HepG2 (cell line): ENCODE results near the gene ETS1. TPM values are rescaled to one million over a fixed set of nuclear protein-coding genes. Genes with fewer than 3 reads are reported as not detected.

Source experiments
- ATAC-seq: fragments of 200-7000 bp; cut with Tn5 transposase; 3 replicates; pipeline ENCODE4 v1.9.1; 2020; ENCODE audit warnings: mild to moderate bottlenecking, moderate library complexity
- BruUV-seq: library from RNA; stranded (reverse); fragments of 400-500 nt; replicated peaks from 2 replicates; lab custom pipeline; 2021; lab: Mats Ljungman, UMichigan
- CTCF ChIA-PET: fragments of 300-600 bp; formaldehyde crosslinking; extraction: SDS; loops from one replicate; lab custom pipeline; 2021; ENCODE audit warnings: low total read pairs, inconsistent platforms, low intra/inter-chr PET ratio; lab: Yijun Ruan, JAX
- POLR2A ChIA-PET: fragments of 350-600 bp; sonication (Branson Sonifier 250); formaldehyde crosslinking; loops from one replicate; lab custom pipeline; 2020; ENCODE audit warnings: antibody characterized with exemption, inconsistent platforms; lab: Yijun Ruan, JAX
- DNase-seq: peaks from one replicate; pipeline ENCODE4 v3.0.0-alpha.2; 2015; ENCODE audit warnings: low spot score
- FAIRE-seq: peaks from 3 replicates; lab custom pipeline; 2011; peaks lifted over from hg19 to GRCh38; lab: Jason Lieb, UNC
- H2AFZ ChIP-seq: one replicate; pipeline ENCODE4 v1.6.1; 2011; ENCODE audit warnings: low read length, inconsistent platforms
- H3K27ac ChIP-seq: fragments of 300-600 bp; 3 replicates; pipeline ENCODE4 v1.8.0; 2011; ENCODE audit warnings: mixed run types, mild to moderate bottlenecking, mixed read lengths, low read length, inconsistent platforms; ENCODE audit not compliant: insufficient read depth; ENCODE audit errors: extremely low read length
- H3K27me3 ChIP-seq, 2 experiments: fragments of 200-600 bp in 1 of 2; 2 replicates in 1 of 2; 3 replicates in 1 of 2; pipeline versions ENCODE4 v1.6.0 to v1.8.0; 2011; ENCODE audit warnings: low read length in 2 of 2, mild to moderate bottlenecking in 2 of 2, moderate library complexity in 2 of 2, inconsistent platforms in 1 of 2; ENCODE audit not compliant: insufficient read depth in 2 of 2, control insufficient read depth in 1 of 2
- H3K36me3 ChIP-seq, 2 experiments: fragments of 200-600 bp in 1 of 2; replicated peaks in 1 of 2; 2 replicates in 1 of 2; 3 replicates in 1 of 2; pipeline versions ENCODE4 v1.5.1 to v1.8.0; 2011; ENCODE audit warnings: low read length in 2 of 2, inconsistent platforms in 1 of 2; ENCODE audit not compliant: insufficient read depth in 2 of 2, control insufficient read depth in 1 of 2
- H3K4me1 ChIP-seq: 2 replicates; pipeline ENCODE4 v1.5.1; 2012; ENCODE audit warnings: low read length, inconsistent platforms; ENCODE audit not compliant: insufficient read depth
- H3K4me2 ChIP-seq: 2 replicates; pipeline ENCODE4 v1.6.0; 2011; ENCODE audit warnings: low read depth, low read length, inconsistent platforms
- H3K4me3 ChIP-seq, 3 experiments: fragments of 200-600 bp in 1 of 3; sonication (generic), shearing (Covaris generic) in 1 of 3; replicated peaks in 1 of 3; 2 replicates each; pipeline ENCODE4 v1.5.1; 2011 to 2016; ENCODE audit warnings: low read length in 3 of 3, inconsistent platforms in 2 of 3, low read depth in 2 of 3, mild to moderate bottlenecking in 2 of 3, control low read depth in 1 of 3, mixed read lengths in 1 of 3; ENCODE audit not compliant: insufficient read depth in 1 of 3
- H3K79me2 ChIP-seq: one replicate; pipeline ENCODE4 v1.6.1; 2011; ENCODE audit warnings: low read length, inconsistent platforms; ENCODE audit not compliant: insufficient read depth
- H3K9ac ChIP-seq: 2 replicates; pipeline ENCODE4 v1.6.0; 2011; ENCODE audit warnings: mild to moderate bottlenecking, low read depth, low read length, inconsistent platforms; ENCODE audit not compliant: insufficient read depth
- H3K9me3 ChIP-seq: 2 replicates; pipeline ENCODE4 v1.5.1; 2012; ENCODE audit warnings: mild to moderate bottlenecking, low read length
- H4K20me1 ChIP-seq: 2 replicates; pipeline ENCODE4 v1.6.0; 2011; ENCODE audit warnings: inconsistent platforms, mild to moderate bottlenecking, low read length, moderate library complexity; ENCODE audit not compliant: insufficient read depth
- FLYWCH1 ChIP-seq: sonication (generic); formaldehyde crosslinking; IDR thresholded peaks from 2 replicates; pipeline ENCODE4 v1.8.1; 2023; ENCODE audit warnings: mild to moderate bottlenecking, missing genetic modification reagents
- GABPA ChIP-seq, 2 experiments: IDR thresholded peaks; 2 replicates each; pipeline ENCODE4 v1.6.1; 2011 to 2016; ENCODE audit warnings: low read depth in 2 of 2, low read length in 1 of 2, missing biosample characterization in 1 of 2, missing genetic modification characterization in 1 of 2
- HDAC2 ChIP-seq: sonication (generic); formaldehyde crosslinking; IDR thresholded peaks from 2 replicates; pipeline ENCODE4 v1.4.0; 2020; ENCODE audit warnings: missing genetic modification reagents
- HIVEP1 ChIP-seq: sonication (generic); formaldehyde crosslinking; IDR thresholded peaks from 2 replicates; pipeline ENCODE4 v1.4.0; 2020; ENCODE audit warnings: mild to moderate bottlenecking, missing genetic modification reagents
- HMG20B ChIP-seq: conservative IDR thresholded peaks from 2 replicates; pipeline ENCODE4 v1.6.1; 2016; ENCODE audit warnings: missing genetic modification reagents, missing compliant biosample characterization
- HOXD1 ChIP-seq: sonication (generic); formaldehyde crosslinking; IDR thresholded peaks from 2 replicates; pipeline ENCODE4 v1.5.0; 2020; ENCODE audit warnings: missing genetic modification reagents
- MIXL1 ChIP-seq: IDR thresholded peaks from 2 replicates; pipeline ENCODE4 v1.6.1; 2016
- NFATC3 ChIP-seq: sonication (generic); formaldehyde crosslinking; IDR thresholded peaks from 2 replicates; pipeline ENCODE4 v1.5.1; 2020; ENCODE audit warnings: mild to moderate bottlenecking, missing genetic modification reagents
- ZBTB21 ChIP-seq: sonication (generic); formaldehyde crosslinking; IDR thresholded peaks from 2 replicates; pipeline ENCODE4 v1.4.0; 2020; ENCODE audit warnings: missing genetic modification reagents
- ZNF101 ChIP-seq: sonication (generic); formaldehyde crosslinking; IDR thresholded peaks from 2 replicates; pipeline ENCODE4 v1.4.0; 2020; ENCODE audit warnings: mild to moderate bottlenecking, low read depth, missing genetic modification reagents, borderline replicate concordance
- ZNF121 ChIP-seq: sonication (generic); formaldehyde crosslinking; IDR thresholded peaks from 2 replicates; pipeline ENCODE4 v1.5.0; 2020; ENCODE audit warnings: mild to moderate bottlenecking, missing genetic modification reagents
- ZNF234 ChIP-seq: sonication (generic); formaldehyde crosslinking; conservative IDR thresholded peaks from 2 replicates; pipeline ENCODE4 v1.5.1; 2020; ENCODE audit warnings: mild to moderate bottlenecking, missing genetic modification reagents
- ZNF367 ChIP-seq: sonication (generic); formaldehyde crosslinking; IDR thresholded peaks from 2 replicates; pipeline ENCODE4 v1.4.0; 2020; ENCODE audit warnings: missing genetic modification reagents, borderline replicate concordance
- ZNF432 ChIP-seq: sonication (generic); formaldehyde crosslinking; IDR thresholded peaks from 2 replicates; pipeline ENCODE4 v1.5.0; 2020; ENCODE audit warnings: missing genetic modification reagents, mild to moderate bottlenecking, borderline replicate concordance
- ZNF746 ChIP-seq: sonication (generic); formaldehyde crosslinking; IDR thresholded peaks from 2 replicates; pipeline ENCODE4 v1.8.0; 2022; ENCODE audit warnings: mild to moderate bottlenecking, missing genetic modification reagents
- WGBS: methylation state at CpG from one replicate; pipeline ENCODE4 v1.1.6; 2017; ENCODE audit warnings: low lambda C conversion rate; 5-methylcytosine and 5-hydroxymethylcytosine counted together
- in situ Hi-C: cut with HindIII; loops from 2 replicates; pipeline ENCODE4 v1.10.0; 2017; ENCODE audit warnings: low pct_unique_long_range_greater_than_20kb; ENCODE audit not compliant: extremely low pct_ligation_motif_present
- intact Hi-C: fragments of 100-400 bp; cut with micrococcal nuclease; formaldehyde crosslinking; loops from one replicate; pipeline ENCODE4 v1.10.0; 2022; ENCODE audit not compliant: unreplicated experiment
- polyA plus RNA-seq, 8 experiments: library from polyadenylated mRNA; depleted of rRNA in 3 of 8; stranded (reverse) in 7 of 8; unstranded in 1 of 8; fragments of >200 nt; fragmentation: Illumina TruSeq in 4 of 8; extraction: Trizol in 4 of 8; gene quantifications; 2 replicates each; pipeline versions ENCODE4 v1.2.1 to v1.2.3, GENCODE V29; 2011 to 2016; ENCODE audit warnings: low read depth in 4 of 8, missing spikeins in 1 of 8, mixed read lengths in 1 of 8; ENCODE audit not compliant: insufficient read depth in 1 of 8
- total RNA-seq, 5 experiments: library from RNA; depleted of rRNA; stranded (reverse); fragments of >200 nt; fragmentation: Illumina TruSeq; extraction: Trizol; gene quantifications; 2 replicates each; pipeline ENCODE4 v1.2.3, GENCODE V29; 2016; ENCODE audit warnings: low read depth in 1 of 5
- TF ChIP-seq, protein P1 (sequence below): sonication (generic); formaldehyde crosslinking; IDR thresholded peaks from 2 replicates; pipeline ENCODE4 v1.4.0; 2020; ENCODE audit warnings: missing genetic modification reagents, borderline replicate concordance
- TF ChIP-seq, protein P2 (sequence below): sonication (generic); formaldehyde crosslinking; IDR thresholded peaks from 2 replicates; pipeline ENCODE4 v1.4.0; 2020; ENCODE audit warnings: missing genetic modification reagents

ETS1 gene
- total and polyA plus RNA-seq, 2 of the 13 experiments (the other 11 are each of a cell fraction or from before 2014, with no cell fraction given) = 0.18 to 0.34 TPM

DNA sequence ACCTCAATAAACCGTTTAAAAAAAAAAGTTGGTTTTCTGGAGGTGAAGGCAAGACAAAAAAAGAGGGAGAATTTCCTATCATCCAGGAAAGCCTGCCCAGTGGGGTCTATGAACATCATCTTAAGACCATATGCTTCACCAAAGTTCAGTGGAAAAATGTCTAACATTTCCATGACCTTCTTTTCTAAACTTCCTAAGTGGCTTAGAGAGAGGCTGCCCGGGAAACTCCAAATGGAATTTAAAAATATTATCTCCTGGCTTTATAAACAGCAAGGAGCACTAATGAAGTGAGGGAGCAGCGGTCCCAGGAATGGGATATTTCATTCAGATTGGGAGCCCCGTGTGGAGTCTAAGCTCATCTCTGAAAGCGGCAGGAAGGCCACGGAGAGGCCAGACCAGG is 46.9 kb downstream of the ETS1 start:
- in situ Hi-C loops = no loop called here
- Histone ChIP-seq H3K4me3 (no peak overlapping the region), H3K36me3 (no peaks in the 10 kb centered on the region), H3K9ac (no peak overlapping the region), H3K27ac (no peak overlapping the region), H3K27me3 (no peaks in the 10 kb centered on the region; a peak in 1 of 5 replicates), H2AFZ (no peak overlapping the region), H4K20me1 (no peaks in the 10 kb centered on the region), H3K9me3 (no peaks in the 10 kb centered on the region), H3K4me2 (no peak overlapping the region), H3K79me2 (no peaks in the 10 kb centered on the region), H3K4me1 (no peaks in the 10 kb centered on the region)
- no peak for ATAC-seq
- WGBS = 11% methylated on average over 6 of the region's 6 CpGs
- TF ChIP-seq ZNF746 (CRISPR knock-in tag) (no peak), ZNF234 (CRISPR knock-in tag) (no peak), ZNF121 (no peak), HMG20B (CRISPR knock-in tag) (no peak), FLYWCH1 (no peak), ZNF101 (CRISPR knock-in tag) (no peak), ZBTB21 (CRISPR knock-in tag) (no peak), GABPA (IDR thresholded peaks at IDR 0.05; ENCODE audit: low read depth, low read length) (no peak), GABPA (CRISPR knock-in tag; IDR thresholded peaks at IDR 0.05; ENCODE audit: low read depth) (no peak), ZNF367 (no peak), NFATC3 (CRISPR knock-in tag) (no peak), HOXD1 (CRISPR knock-in tag) (no peak), HDAC2 (CRISPR knock-in tag) (no peak), ZNF432 (CRISPR knock-in tag) (no peak), MIXL1 (CRISPR knock-in tag) (no peak), HIVEP1 (CRISPR knock-in tag) (no peak)
- TF ChIP-seq, protein P1, sequence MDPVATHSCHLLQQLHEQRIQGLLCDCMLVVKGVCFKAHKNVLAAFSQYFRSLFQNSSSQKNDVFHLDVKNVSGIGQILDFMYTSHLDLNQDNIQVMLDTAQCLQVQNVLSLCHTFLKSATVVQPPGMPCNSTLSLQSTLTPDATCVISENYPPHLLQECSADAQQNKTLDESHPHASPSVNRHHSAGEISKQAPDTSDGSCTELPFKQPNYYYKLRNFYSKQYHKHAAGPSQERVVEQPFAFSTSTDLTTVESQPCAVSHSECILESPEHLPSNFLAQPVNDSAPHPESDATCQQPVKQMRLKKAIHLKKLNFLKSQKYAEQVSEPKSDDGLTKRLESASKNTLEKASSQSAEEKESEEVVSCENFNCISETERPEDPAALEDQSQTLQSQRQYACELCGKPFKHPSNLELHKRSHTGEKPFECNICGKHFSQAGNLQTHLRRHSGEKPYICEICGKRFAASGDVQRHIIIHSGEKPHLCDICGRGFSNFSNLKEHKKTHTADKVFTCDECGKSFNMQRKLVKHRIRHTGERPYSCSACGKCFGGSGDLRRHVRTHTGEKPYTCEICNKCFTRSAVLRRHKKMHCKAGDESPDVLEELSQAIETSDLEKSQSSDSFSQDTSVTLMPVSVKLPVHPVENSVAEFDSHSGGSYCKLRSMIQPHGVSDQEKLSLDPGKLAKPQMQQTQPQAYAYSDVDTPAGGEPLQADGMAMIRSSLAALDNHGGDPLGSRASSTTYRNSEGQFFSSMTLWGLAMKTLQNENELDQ (CRISPR knock-in tag) = no peak
- TF ChIP-seq, protein P2, sequence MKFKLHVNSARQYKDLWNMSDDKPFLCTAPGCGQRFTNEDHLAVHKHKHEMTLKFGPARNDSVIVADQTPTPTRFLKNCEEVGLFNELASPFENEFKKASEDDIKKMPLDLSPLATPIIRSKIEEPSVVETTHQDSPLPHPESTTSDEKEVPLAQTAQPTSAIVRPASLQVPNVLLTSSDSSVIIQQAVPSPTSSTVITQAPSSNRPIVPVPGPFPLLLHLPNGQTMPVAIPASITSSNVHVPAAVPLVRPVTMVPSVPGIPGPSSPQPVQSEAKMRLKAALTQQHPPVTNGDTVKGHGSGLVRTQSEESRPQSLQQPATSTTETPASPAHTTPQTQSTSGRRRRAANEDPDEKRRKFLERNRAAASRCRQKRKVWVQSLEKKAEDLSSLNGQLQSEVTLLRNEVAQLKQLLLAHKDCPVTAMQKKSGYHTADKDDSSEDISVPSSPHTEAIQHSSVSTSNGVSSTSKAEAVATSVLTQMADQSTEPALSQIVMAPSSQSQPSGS (CRISPR knock-in tag) = no peak
- no TSS peak for BruUV-seq
- CTCF ChIA-PET = no interaction called here
- no peak for FAIRE-seq
- no peak for DNase-seq
- POLR2A ChIA-PET = no interaction called here
- intact Hi-C loops = no loop called here
